Dermis microvascular lymphatic vessel endothelial cell (primary cell): ENCODE measurements around the gene CFB. TPM values are rescaled to one million over a fixed set of nuclear protein-coding genes. Genes with fewer than 3 reads are reported as not detected.
"Not testable (repeated sequence)": the region's sequence is repeated elsewhere in the genome, so short reads cannot be mapped to it uniquely, and the experiment has no call there.

Source experiments
- DNase-seq, 2 donors: peaks; one replicate each; pipeline versions ENCODE4 v3.0.0 to v3.0.0-alpha.2; 2010; ENCODE audit warnings: low read depth in 2 of 2
- total RNA-seq: library from RNA; depleted of rRNA; stranded (reverse); fragments of >200 nt; gene quantifications from 2 replicates; pipeline ENCODE4 v1.2.1, GENCODE V29; 2014

Gene CFB
- total RNA-seq, 1 donor from 2014 or later = 0.13 TPM

- DNase-seq = no peak
Measured at GRCh38 chr6:31911826-31912585, 33.9 kb upstream of the CFB start.

DNA sequence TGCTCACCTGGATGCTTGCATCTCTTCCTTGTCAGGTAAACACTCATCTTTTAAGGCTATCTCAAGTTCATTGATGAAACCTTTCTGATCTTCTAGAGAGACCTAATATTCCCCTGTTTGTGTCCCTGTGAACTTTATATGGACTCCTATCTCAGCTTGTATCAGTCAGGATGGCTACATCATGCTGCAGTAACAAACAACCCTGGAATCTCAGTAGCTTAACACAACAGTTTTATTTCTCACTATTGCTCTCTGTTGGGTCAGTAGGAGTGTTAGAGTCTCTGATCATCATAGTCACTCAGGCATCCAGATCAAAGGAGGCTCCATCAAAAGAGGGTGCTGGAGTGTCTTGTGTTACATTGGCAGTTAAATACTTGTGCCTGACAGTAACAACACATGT is 30.5 kb upstream of the CFB start:
- DNase-seq = no peak

DNA sequence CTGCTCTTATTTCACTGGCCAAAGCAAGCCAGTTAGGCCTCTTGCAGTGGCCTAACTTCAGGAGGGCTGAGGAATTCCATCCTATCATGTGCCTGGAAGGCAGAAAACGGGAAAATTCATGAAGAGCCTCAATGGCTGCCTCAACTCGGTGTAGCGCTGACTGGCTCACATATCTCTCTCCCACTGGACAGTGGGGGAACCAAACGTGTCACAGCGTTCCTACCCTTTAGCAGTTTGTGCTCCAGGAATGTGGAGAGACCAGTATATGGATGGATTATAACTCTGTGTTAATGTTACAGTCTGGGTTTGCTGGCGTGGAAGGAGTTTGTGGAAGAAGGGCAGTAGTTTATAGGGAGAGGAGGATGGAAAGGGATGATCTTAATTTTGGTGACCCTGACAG is 30.1 kb upstream of the CFB start:
- no peak for DNase-seq

GRCh38 chr6:31918069-31918720 is 27.7 kb upstream of the CFB start:
- DNase-seq = no peak

- no peak for DNase-seq
Measured at GRCh38 chr6:31919624-31920303, 26.1 kb upstream of the CFB start.

DNA sequence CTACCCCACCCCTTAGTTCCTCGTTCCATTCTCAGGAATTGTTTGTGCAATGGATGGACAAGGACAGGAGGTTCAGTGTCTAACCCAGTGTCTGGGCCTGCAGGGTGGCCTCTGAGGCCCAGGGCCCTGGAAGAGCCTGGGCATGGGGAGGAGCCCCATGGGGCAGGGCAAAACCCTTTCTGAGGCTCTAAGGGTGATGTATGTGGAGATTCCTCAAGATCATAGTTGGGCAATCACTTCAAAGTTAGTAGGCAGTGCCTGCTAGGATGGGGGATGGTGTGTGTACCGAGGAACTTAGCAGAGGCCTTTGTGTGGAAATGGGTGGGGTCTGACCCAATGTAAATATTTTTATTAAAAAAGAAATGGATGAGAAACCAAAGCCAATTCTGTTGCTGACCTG is 25.1 kb upstream of the CFB start:
- DNase-seq = no peak

DNA sequence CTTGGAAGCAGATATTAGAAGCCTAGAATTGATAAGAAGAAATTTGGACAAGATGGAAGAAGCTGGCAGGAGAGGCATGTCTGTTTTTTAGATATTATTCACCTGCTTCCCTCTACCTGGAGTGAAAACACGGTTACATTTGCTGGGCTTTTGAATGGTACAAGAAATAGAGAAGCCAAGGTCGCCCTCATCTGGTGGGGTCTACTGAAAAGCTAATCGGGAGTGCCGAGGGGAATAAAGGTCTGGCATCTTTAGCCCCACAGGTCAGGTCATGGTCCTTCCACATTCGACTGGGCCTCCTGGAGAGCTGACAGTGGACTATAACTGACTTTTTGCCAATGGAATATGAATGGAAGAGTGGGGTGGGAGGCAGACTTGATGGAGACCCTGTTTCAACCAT is 23.0 kb upstream of the CFB start:
- no peak for DNase-seq

- DNase-seq = no peak
Measured at GRCh38 chr6:31927242-31927862, 18.5 kb upstream of the CFB start, which contains the start of gene C2. TSS of gene C2 (plus strand) at chr6:31927717. CDS start at chr6:31927753, 36 bp downstream.

DNA sequence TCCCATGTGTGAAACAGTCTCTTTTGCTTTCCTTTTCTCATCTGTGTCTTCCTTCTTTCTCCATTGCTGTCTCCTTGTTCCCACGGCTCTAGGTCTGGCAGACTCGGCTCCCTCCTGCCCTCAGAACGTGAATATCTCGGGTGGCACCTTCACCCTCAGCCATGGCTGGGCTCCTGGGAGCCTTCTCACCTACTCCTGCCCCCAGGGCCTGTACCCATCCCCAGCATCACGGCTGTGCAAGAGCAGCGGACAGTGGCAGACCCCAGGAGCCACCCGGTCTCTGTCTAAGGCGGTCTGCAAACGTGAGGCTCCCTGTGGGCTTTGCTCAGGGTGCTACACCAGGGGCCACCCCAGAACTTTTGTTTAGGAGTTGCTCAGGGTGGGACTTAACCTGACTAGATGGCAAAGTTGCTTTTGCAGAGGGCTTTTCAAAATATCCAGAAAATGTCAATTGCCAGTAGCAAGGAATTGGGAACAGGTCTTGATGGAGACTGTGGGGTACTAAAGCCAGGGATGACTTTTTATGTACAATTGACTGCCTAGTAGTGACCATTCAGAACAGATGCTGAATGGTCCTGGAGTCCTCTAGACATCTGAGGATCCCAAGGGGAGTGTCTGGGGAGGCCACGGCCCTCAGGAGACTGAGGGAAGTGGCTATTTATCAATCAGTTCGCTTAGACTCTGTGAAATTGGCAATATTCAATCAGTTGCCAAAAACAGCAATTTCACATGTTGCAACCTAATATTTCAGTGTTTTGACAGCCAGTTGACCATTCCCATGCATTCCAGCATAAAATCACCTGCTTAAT is 17.8 kb upstream of the CFB start:
- DNase-seq = no peak

GRCh38 chr6:31928672-31928939 is 17.3 kb upstream of the CFB start:
- no peak for DNase-seq

DNA sequence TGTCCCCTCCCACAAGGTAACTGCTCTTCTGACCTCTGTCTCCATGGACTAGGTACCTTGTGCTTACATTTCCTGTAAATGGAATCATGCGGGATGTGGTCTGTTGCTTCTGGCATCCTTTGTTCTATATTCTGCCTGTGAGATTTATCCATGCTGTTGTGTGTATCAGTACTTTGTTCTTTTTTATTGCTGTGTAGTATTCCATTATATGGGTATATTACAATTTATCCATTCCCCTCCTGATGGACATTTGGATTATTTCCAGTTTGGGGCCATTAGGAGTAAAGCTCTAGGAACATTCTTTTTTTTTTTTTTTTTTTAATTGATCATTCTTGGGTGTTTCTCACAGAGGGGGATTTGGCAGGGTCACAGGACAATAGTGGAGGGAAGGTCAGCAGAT is 14.9 kb upstream of the CFB start:
- DNase-seq = no peak

- not testable (repeated sequence) for DNase-seq
Measured at GRCh38 chr6:31932137-31932536, 13.8 kb upstream of the CFB start.

DNA sequence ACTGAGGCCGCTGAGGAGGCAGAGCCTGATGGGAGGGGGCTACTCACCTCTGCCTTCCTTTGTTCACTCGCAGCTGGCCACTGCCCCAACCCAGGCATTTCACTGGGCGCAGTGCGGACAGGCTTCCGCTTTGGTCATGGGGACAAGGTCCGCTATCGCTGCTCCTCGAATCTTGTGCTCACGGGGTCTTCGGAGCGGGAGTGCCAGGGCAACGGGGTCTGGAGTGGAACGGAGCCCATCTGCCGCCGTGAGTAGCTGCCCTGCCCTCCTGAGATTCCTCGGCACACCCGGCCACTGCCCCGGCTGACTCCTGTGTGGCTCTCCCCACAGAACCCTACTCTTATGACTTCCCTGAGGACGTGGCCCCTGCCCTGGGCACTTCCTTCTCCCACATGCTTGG is 12.4 kb upstream of the CFB start:
- no peak for DNase-seq

GRCh38 chr6:31935021-31935420 is 10.9 kb upstream of the CFB start:
- DNase-seq = no peak

GRCh38 chr6:31935823-31936222 is 10.1 kb upstream of the CFB start:
- no peak for DNase-seq

DNA sequence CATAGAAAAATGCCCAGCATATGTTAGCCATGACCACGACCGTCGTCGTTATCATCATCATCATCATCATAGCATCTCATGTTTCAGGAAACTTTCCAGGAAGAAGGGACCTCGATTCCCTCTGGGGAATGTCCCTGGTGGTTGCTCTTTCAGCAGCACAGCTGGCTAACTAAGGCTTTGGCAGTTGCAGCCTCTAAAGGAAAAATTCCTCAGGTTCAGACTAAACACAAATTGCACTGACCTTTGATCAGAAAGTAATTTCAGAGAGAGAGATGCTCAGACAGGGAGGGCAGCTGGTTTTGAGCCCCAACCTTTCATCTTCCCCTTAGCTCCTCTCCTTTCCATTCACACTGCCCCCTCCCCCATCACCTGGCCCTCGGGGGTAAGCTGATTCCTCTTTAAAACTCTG is 5.6 kb upstream of the CFB start:
- no peak for DNase-seq

- no peak for DNase-seq
Measured at GRCh38 chr6:31943742-31944141, 2.2 kb upstream of the CFB start.

- DNase-seq = no peak
Measured at GRCh38 chr6:31945154-31945506, 765 bp upstream of the CFB start.

- DNase-seq = no peak
Measured at GRCh38 chr6:31946370-31946885, 533 bp downstream of the CFB start.

DNA sequence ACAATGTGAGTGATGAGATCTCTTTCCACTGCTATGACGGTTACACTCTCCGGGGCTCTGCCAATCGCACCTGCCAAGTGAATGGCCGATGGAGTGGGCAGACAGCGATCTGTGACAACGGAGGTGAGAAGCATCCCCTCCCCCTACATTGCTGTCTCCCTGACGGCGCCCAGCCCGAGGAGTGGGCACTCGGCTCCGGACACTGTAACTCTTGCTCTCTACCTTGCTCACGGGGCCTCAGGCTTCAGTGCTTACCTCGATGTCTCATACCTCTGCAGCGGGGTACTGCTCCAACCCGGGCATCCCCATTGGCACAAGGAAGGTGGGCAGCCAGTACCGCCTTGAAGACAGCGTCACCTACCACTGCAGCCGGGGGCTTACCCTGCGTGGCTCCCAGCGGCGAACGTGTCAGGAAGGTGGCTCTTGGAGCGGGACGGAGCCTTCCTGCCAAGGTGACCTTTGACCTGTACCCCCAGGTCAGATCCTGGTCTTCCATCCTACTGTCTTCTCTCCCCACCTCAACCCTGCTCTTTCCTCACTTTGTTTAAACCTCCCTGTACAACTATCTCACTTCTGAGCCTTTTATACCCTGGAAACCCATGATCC is 1.3 kb downstream of the CFB start:
- no peak for DNase-seq

DNA sequence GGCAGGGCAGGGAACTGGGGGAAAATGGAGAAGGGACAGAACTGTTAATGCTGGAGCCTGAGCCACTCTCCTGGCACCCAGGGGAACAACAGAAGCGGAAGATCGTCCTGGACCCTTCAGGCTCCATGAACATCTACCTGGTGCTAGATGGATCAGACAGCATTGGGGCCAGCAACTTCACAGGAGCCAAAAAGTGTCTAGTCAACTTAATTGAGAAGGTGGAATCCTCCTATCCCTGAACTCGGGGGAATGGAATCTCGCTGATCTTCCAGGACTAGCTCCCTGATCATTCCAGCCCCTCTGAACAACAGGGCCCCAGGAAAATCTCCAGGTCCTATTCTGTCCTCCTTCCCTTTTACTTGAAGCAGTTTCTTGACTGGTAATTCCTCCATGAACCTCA is 2.0 kb downstream of the CFB start:
- DNase-seq = no peak
